ENCODE results near the gene RAB3IL1. TPM values are rescaled to one million over a fixed set of nuclear protein-coding genes. Genes with fewer than 3 reads are reported as not detected.

Gene RAB3IL1
- total RNA-seq, 1 experiment from 2014 or later: 0.77 TPM

DNA sequence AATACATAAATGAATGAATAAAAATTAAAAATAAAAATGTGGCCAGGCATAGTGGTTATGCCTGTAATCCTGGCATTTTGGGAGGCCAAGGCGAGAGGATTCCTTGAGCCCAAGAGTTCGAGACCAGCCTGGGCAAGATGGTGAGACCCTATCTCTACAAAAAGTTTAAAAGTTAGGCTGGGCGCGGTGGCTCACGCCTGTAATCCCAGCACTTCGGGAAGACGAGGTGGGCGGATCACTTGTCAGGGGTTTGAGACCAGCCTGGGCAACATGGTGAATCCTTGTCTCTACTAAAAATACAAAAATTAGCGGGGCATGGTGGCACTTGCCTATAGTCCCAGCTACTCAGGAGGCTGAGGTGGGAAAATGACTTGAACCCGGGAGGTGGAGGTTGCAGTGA is 23.1 kb upstream of the RAB3IL1 start:
- Histone ChIP-seq H3K27ac (no peak overlapping the region), H3K27me3 (no peaks in the 10 kb centered on the region), H3K9me3 (replicated peaks) (no peaks in the 10 kb centered on the region)

DNA sequence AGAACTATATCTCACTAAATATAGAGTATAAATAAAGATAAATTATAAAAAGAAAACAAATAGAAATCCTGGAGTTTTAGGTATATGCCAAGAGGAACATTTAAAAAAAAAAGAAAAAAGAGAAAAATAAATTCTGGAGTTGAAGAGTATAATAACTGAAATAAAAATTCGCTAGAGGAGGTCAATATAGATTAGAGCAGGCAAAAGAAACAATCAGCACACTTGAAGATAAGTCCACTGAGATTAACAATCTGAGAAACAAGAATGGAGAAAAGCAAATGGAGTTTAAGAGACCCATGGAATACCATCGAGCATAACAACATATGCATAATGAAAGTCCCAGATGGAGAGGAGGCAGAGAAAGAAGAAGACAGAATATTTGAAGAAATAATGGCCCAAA is 18.5 kb upstream of the RAB3IL1 start:
- Histone ChIP-seq H3K4me1 (no peaks in the 10 kb centered on the region), H3K9me3 (replicated peaks) (no peaks in the 10 kb centered on the region), H3K36me3 (no peaks in the 10 kb centered on the region), H3K27ac (no peak overlapping the region), H3K27me3 (no peaks in the 10 kb centered on the region), H3K4me3 (no peak overlapping the region)
- DNase-seq: no peak

More for the DNA sequence above, 23.1 kb upstream of the RAB3IL1 start:
- DNase-seq: no peak
- H3K4me1 ChIP-seq: no peaks in the 10 kb centered on the region
- no peaks in the 10 kb centered on the region for H3K36me3 ChIP-seq
- no peak overlapping the region for H3K4me3 ChIP-seq

- H3K4me1 ChIP-seq: no peaks in the 10 kb centered on the region
- no peaks in the 10 kb centered on the region for H3K9me3 ChIP-seq (replicated peaks)
- H3K27me3 ChIP-seq: no peaks in the 10 kb centered on the region
- no peak for DNase-seq
- H3K4me3 ChIP-seq: no peak overlapping the region
- no peak overlapping the region for H3K27ac ChIP-seq
- no peaks in the 10 kb centered on the region for H3K36me3 ChIP-seq
Measured at GRCh38 chr11:61930933-61931332, 13.6 kb upstream of the RAB3IL1 start.

GRCh38 chr11:61928606-61929005 is 11.2 kb upstream of the RAB3IL1 start:
- Histone ChIP-seq H3K27ac (no peak overlapping the region), H3K36me3 (no peaks in the 10 kb centered on the region), H3K4me3 (no peak overlapping the region), H3K4me1 (peaks cover 4% of the 10 kb centered on the region; the same call in 1 of the 2 replicates), H3K27me3 (no peaks in the 10 kb centered on the region), H3K9me3 (replicated peaks) (no peaks in the 10 kb centered on the region)
- DNase-seq: no peak

- Histone ChIP-seq H3K27ac (no peak overlapping the region), H3K9me3 (replicated peaks) (no peaks in the 10 kb centered on the region), H3K4me1 (peaks cover 14% of the 10 kb centered on the region), H3K27me3 (no peaks in the 10 kb centered on the region), H3K36me3 (no peaks in the 10 kb centered on the region), H3K4me3 (no peak overlapping the region)
- no peak for DNase-seq
Measured at GRCh38 chr11:61927501-61927900, 10.1 kb upstream of the RAB3IL1 start.

GRCh38 chr11:61926235-61926634 is 8.9 kb upstream of the RAB3IL1 start:
- H3K27me3 ChIP-seq: peaks cover under 1% of the 10 kb centered on the region; the same call in 1 of the 2 replicates
- no peak for DNase-seq
- H3K27ac ChIP-seq: no peak overlapping the region
- H3K4me3 ChIP-seq: no peak overlapping the region
- peaks cover 14% of the 10 kb centered on the region for H3K4me1 ChIP-seq
- no peaks in the 10 kb centered on the region for H3K9me3 ChIP-seq (replicated peaks)
- H3K36me3 ChIP-seq: no peaks in the 10 kb centered on the region

GRCh38 chr11:61925736-61926135 is 8.4 kb upstream of the RAB3IL1 start:
- Histone ChIP-seq H3K36me3 (no peaks in the 10 kb centered on the region), H3K4me3 (no peak overlapping the region), H3K27ac (no peak overlapping the region), H3K9me3 (replicated peaks) (no peaks in the 10 kb centered on the region), H3K27me3 (peaks cover 3% of the 10 kb centered on the region; the same call in 1 of the 2 replicates), H3K4me1 (peaks cover 14% of the 10 kb centered on the region)
- no peak for DNase-seq

DNA sequence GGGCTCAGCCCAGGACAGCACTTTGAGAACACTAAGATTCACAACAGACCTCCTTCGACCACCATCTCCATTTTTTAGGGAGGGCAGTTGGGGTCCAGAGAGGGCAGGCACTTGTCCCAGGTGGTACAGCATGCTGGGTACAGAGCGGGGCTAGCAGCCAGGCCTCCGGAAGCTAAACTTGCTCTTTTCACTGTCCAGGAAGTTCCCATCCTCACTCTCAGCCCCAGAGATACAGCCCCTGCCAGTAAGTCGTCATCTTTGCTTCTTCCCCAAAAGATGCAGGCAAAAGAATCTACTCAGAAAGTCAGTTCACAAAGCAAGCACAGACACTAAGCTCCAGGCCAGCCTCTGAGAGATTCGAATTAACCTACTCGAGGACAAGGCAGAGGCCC is 6.7 kb upstream of the RAB3IL1 start:
- H3K36me3 ChIP-seq: no peaks in the 10 kb centered on the region
- H3K4me3 ChIP-seq: no peak overlapping the region
- peaks cover 17% of the 10 kb centered on the region for H3K4me1 ChIP-seq
- H3K9me3 ChIP-seq (replicated peaks): no peaks in the 10 kb centered on the region
- DNase-seq: no peak
- H3K27me3 ChIP-seq: peaks cover 11% of the 10 kb centered on the region
- no peak overlapping the region for H3K27ac ChIP-seq

DNA sequence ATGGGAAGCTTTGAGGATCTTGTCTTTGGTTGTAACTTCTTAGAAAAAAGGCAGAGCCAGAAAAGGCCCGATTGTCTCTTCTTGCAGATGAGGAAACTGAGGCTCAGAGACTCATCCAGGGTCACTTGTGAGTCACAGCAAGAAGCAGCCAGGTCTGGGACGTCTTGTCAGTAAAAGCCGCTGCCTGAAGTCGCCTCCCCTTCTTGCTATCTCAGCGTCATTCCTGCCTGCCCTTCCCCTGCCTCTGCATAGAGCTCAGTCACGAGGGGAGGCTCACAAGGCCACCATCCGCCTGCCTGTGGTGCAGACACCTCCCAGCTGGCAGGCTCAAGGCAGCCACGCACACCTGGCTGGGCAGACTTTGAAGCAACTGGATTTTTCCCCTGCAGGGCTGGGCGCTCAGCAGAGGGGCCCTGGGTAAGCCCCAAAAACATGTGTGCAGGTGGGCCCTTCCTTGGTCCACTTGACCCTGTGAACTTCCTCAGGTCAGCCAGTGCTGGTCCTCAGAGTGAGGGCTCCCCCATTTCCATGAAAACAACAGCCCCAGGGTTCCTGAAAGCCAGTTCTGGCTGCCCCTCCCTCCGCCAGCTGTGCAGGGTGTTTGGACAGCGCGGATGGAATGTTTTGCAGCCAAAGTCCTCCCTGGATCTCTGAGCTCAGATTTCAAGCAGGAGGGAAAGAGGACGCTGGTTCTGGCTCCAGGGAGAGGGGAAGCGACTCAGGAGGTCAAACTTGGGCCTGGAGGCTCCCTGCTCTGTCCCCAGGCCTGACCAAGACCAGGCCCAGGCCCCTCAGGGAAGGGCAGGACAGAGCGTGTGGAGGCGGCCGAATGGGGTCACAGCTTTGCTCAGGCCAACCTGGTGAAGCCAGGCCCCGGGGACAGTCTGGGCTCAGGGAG is 6.0 kb upstream of the RAB3IL1 start:
- peaks cover 12% of the 10 kb centered on the region for H3K27me3 ChIP-seq
- no peaks in the 10 kb centered on the region for H3K36me3 ChIP-seq
- no peak overlapping the region for H3K4me3 ChIP-seq
- peak; percentile 58 to 72 for DNase-seq
- H3K9me3 ChIP-seq (replicated peaks): no peaks in the 10 kb centered on the region
- H3K4me1 ChIP-seq: peaks cover 18% of the 10 kb centered on the region
- H3K27ac ChIP-seq: no peak overlapping the region

- Histone ChIP-seq H3K4me1 (peaks cover 18% of the 10 kb centered on the region), H3K4me3 (no peak overlapping the region), H3K9me3 (replicated peaks) (no peaks in the 10 kb centered on the region), H3K36me3 (no peaks in the 10 kb centered on the region), H3K27ac (no peak overlapping the region), H3K27me3 (peaks cover 20% of the 10 kb centered on the region)
- DNase-seq: no peak
Measured at GRCh38 chr11:61922539-61922938, 5.2 kb upstream of the RAB3IL1 start.

GRCh38 chr11:61921446-61921845 is 4.1 kb upstream of the RAB3IL1 start:
- H3K9me3 ChIP-seq (replicated peaks): no peaks in the 10 kb centered on the region
- H3K36me3 ChIP-seq: no peaks in the 10 kb centered on the region
- peaks cover 23% of the 10 kb centered on the region for H3K27me3 ChIP-seq
- no peak overlapping the region for H3K27ac ChIP-seq
- DNase-seq: no peak
- H3K4me3 ChIP-seq: no peak overlapping the region
- H3K4me1 ChIP-seq: peaks cover 18% of the 10 kb centered on the region

- no peak overlapping the region for H3K27ac ChIP-seq
- H3K36me3 ChIP-seq: no peaks in the 10 kb centered on the region
- no peak for DNase-seq
- H3K4me1 ChIP-seq: peaks cover 18% of the 10 kb centered on the region
- no peaks in the 10 kb centered on the region for H3K9me3 ChIP-seq (replicated peaks)
- H3K4me3 ChIP-seq: no peak overlapping the region
- peaks cover 24% of the 10 kb centered on the region for H3K27me3 ChIP-seq
Measured at GRCh38 chr11:61919705-61920631, 2.6 kb upstream of the RAB3IL1 start.

DNA sequence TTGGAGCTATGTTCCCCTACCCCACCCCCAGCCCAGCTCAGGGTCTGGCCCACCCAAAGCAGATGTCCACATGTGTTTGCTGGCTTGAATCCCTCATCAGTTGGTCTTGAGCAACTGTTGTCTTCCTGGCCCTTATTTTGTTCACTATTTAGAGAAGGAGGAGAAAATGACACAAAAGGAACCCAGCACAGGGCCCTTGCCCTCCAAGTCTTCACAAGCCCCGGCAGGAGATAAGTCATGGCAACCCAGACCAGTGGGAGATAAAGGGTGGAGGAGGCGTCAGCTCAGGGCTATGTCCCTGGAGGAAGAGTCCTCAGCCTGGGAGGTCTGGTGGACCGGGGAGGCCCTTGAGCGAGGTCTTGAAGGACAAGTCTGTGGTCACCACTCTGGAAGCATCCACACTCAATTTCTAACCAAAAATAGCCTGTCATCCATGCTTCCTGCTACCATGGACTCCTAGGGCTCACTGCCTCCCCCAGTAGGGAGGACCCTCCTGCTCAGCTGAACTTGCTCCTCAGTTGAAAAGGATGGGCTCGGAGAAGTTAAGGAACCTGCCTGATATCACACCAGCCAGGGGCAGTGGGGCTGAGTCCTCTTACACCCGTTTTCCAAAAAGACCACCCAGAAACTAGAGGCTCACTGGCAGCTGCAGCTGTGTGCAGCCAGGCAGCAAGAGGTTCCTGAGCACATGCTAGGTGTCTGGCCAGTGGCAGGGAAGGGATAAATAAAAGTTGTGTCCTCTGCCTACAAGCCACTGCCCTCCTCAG is 1.8 kb upstream of the RAB3IL1 start:
- H3K9me3 ChIP-seq (replicated peaks): no peaks in the 10 kb centered on the region
- H3K27me3 ChIP-seq: peaks cover 24% of the 10 kb centered on the region
- no peaks in the 10 kb centered on the region for H3K36me3 ChIP-seq
- no peak overlapping the region for H3K4me3 ChIP-seq
- peak; percentile 46 to 65 for DNase-seq
- H3K27ac ChIP-seq: no peak overlapping the region
- H3K4me1 ChIP-seq: peaks cover 18% of the 10 kb centered on the region

- H3K4me1 ChIP-seq: peaks cover 12% of the 10 kb centered on the region
- H3K36me3 ChIP-seq: no peaks in the 10 kb centered on the region
- no peak for DNase-seq
- no peaks in the 10 kb centered on the region for H3K9me3 ChIP-seq (replicated peaks)
- H3K4me3 ChIP-seq: no peak overlapping the region
- H3K27ac ChIP-seq: no peak overlapping the region
- peaks cover 24% of the 10 kb centered on the region for H3K27me3 ChIP-seq
Measured at GRCh38 chr11:61918251-61918937, 1.0 kb upstream of the RAB3IL1 start.
